HepG2 (cell line): ENCODE results near the gene PLLP. TPM values are rescaled to one million over a fixed set of nuclear protein-coding genes. Genes with fewer than 3 reads are reported as not detected.
A peak's percentile ranks its signal among the peaks of the same experiment; 100 is the strongest.

ENCODE experiments used
- AGO1 ChIP-seq: fragments of 200-400 bp; formaldehyde crosslinking; IDR thresholded peaks from 2 replicates; pipeline ENCODE4 v1.6.1; 2017; ENCODE audit warnings: mild to moderate bottlenecking, low read depth, low read length, moderate library complexity; ENCODE audit not compliant: poor library complexity, severe bottlenecking
- FOXM1 ChIP-seq: sonication (generic); formaldehyde crosslinking; IDR thresholded peaks from 2 replicates; pipeline ENCODE4 v1.5.0; 2020; ENCODE audit warnings: missing genetic modification reagents
- HDAC1 ChIP-seq: sonication (generic); formaldehyde crosslinking; IDR thresholded peaks from 2 replicates; pipeline ENCODE4 v1.5.1; 2020; ENCODE audit warnings: mild to moderate bottlenecking, missing genetic modification reagents
- ISL2 ChIP-seq: sonication (generic); formaldehyde crosslinking; IDR thresholded peaks from 2 replicates; pipeline ENCODE4 v1.5.0; 2020; ENCODE audit warnings: missing genetic modification reagents
- KLF13 ChIP-seq: sonication (generic); formaldehyde crosslinking; IDR thresholded peaks from 2 replicates; pipeline ENCODE4 v1.4.0; 2020; ENCODE audit warnings: mild to moderate bottlenecking, missing genetic modification reagents
- MEIS2 ChIP-seq: sonication (generic); formaldehyde crosslinking; IDR thresholded peaks from 2 replicates; pipeline ENCODE4 v1.9.0; 2021; ENCODE audit warnings: mild to moderate bottlenecking, missing genetic modification reagents
- NCOA1 ChIP-seq: sonication (generic); formaldehyde crosslinking; IDR thresholded peaks from 2 replicates; pipeline ENCODE4 v1.9.0; 2021; ENCODE audit warnings: missing genetic modification reagents
- NCOR1 ChIP-seq: fragments of 200-600 bp; sonication (generic); IDR thresholded peaks from 2 replicates; pipeline ENCODE4 v1.7.0; 2017; ENCODE audit warnings: antibody characterized with exemption, low read length, borderline replicate concordance
- PCBP2 ChIP-seq: fragments of 200-400 bp; formaldehyde crosslinking; optimal IDR thresholded peaks from 2 replicates; pipeline ENCODE3; 2018; ENCODE audit warnings: low read length, low read depth; ENCODE audit not compliant: poor library complexity, severe bottlenecking
- RFXAP ChIP-seq: sonication (generic); formaldehyde crosslinking; IDR thresholded peaks from 2 replicates; pipeline ENCODE4 v1.4.0; 2020; ENCODE audit warnings: missing genetic modification reagents, borderline replicate concordance
- RNF2 ChIP-seq: fragments of 450-650 bp; conservative IDR thresholded peaks from 2 replicates; pipeline ENCODE4 v1.6.1; 2016; ENCODE audit warnings: low read depth
- RORA ChIP-seq: sonication (generic); formaldehyde crosslinking; IDR thresholded peaks from 2 replicates; pipeline ENCODE4 v1.5.0; 2020; ENCODE audit warnings: mild to moderate bottlenecking, missing genetic modification reagents, moderate library complexity
- SNAI1 ChIP-seq: sonication (generic); formaldehyde crosslinking; IDR thresholded peaks from 2 replicates; pipeline ENCODE4 v1.5.0; 2020; ENCODE audit warnings: mild to moderate bottlenecking, missing genetic modification reagents, borderline replicate concordance
- ZFP82 ChIP-seq: sonication (generic); formaldehyde crosslinking; IDR thresholded peaks from 2 replicates; pipeline ENCODE4 v1.5.1; 2020; ENCODE audit warnings: mild to moderate bottlenecking, missing genetic modification reagents, borderline replicate concordance
- ZMYM3 ChIP-seq: sonication (generic); formaldehyde crosslinking; IDR thresholded peaks from 2 replicates; pipeline ENCODE4 v1.5.1; 2020; ENCODE audit warnings: mild to moderate bottlenecking, missing genetic modification reagents
- ZNF44 ChIP-seq: sonication (generic); formaldehyde crosslinking; IDR thresholded peaks from 2 replicates; pipeline ENCODE4 v1.5.1; 2020; ENCODE audit warnings: mild to moderate bottlenecking, missing genetic modification reagents
- ZNF75D ChIP-seq: sonication (generic); formaldehyde crosslinking; IDR thresholded peaks from 2 replicates; pipeline ENCODE4 v1.8.1; 2023; ENCODE audit warnings: missing genetic modification reagents, mild to moderate bottlenecking, borderline replicate concordance
- ZNF816 ChIP-seq: sonication (generic); formaldehyde crosslinking; IDR thresholded peaks from 2 replicates; pipeline ENCODE4 v1.8.0; 2022; ENCODE audit warnings: missing genetic modification reagents, mild to moderate bottlenecking, borderline replicate concordance
- polyA plus RNA-seq, 8 experiments: library from polyadenylated mRNA; depleted of rRNA in 3 of 8; stranded (reverse) in 7 of 8; unstranded in 1 of 8; fragments of >200 nt; fragmentation: Illumina TruSeq in 4 of 8; extraction: Trizol in 4 of 8; gene quantifications; 2 replicates each; pipeline versions ENCODE4 v1.2.1 to v1.2.3, GENCODE V29; 2011 to 2016; ENCODE audit warnings: low read depth in 4 of 8, missing spikeins in 1 of 8, mixed read lengths in 1 of 8; ENCODE audit not compliant: insufficient read depth in 1 of 8
- total RNA-seq, 5 experiments: library from RNA; depleted of rRNA; stranded (reverse); fragments of >200 nt; fragmentation: Illumina TruSeq; extraction: Trizol; gene quantifications; 2 replicates each; pipeline ENCODE4 v1.2.3, GENCODE V29; 2016; ENCODE audit warnings: low read depth in 1 of 5
- TF ChIP-seq, protein P1 (sequence below): sonication (generic); formaldehyde crosslinking; IDR thresholded peaks from 2 replicates; pipeline ENCODE4 v1.5.0; 2020; ENCODE audit warnings: mild to moderate bottlenecking, missing genetic modification reagents, borderline replicate concordance
- TF ChIP-seq, protein P2 (sequence below): sonication (generic); formaldehyde crosslinking; IDR thresholded peaks from 2 replicates; pipeline ENCODE4 v1.4.0; 2020; ENCODE audit warnings: missing genetic modification reagents

Gene PLLP
- total and polyA plus RNA-seq, 2 of the 13 experiments (the other 11 are each of a cell fraction or from before 2014, with no cell fraction given): 60.6 to 127 TPM

DNA sequence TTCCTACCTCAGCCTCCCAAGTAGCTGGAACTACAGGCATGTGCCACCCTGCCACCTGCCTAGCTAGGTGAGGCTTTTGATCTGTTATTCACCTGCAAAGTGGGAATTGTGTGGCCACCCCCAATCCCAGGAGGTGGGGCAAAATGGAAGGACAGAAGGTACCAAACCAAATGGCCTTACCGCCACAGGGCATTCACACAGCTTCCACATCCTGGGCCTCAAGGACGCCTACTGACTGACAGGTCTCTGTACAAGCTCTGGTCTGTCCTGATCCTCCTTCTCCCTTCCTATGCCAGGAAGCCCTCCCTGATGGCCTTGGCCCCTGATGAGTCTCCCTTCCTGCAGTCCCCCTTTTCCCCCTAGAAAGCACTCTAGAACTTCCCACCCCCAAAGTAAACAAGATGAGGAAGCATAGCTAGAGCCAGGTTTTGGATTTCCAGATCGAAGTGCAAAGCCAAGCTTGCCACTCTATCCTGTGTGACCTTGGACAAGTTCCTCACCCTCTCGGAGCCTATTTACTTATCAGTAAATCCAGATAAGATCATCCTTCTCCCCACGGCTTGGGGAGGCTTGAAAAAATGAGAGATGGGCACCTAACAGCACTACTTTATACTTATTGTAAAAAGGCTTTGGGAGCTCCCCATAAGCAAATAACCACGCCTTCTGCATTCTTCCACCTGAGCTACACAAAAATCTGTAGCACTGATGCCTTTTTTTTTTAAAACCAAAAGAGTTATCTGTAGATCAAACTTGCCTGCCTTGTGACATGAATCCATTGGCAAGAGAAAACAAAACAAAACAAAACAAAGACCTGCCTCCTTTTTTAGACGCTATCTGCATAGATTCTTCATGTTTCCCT, 4.5 kb downstream of the PLLP start (continued):
- TF ChIP-seq MEIS2 (CRISPR knock-in tag) (peak; percentile 98), PCBP2 (no peak), ZNF75D (CRISPR knock-in tag) (no peak), NCOR1 (peak; percentile 80), KLF13 (CRISPR knock-in tag) (no peak), RORA (CRISPR knock-in tag) (no peak), ZFP82 (CRISPR knock-in tag) (no peak), ZNF816 (CRISPR knock-in tag) (no peak; the same call in 1 of the 2 replicates), RNF2 (no peak), ISL2 (CRISPR knock-in tag) (peak; percentile 90), AGO1 (no peak), FOXM1 (CRISPR knock-in tag) (no peak), SNAI1 (CRISPR knock-in tag) (peak; percentile 56; the same call in 1 of the 2 replicates), ZNF44 (no peak), ZMYM3 (CRISPR knock-in tag) (peak; percentile 99), NCOA1 (CRISPR knock-in tag) (peak; percentile 91; the same call in 1 of the 2 replicates), HDAC1 (CRISPR knock-in tag) (peak; percentile 99), RFXAP (CRISPR knock-in tag) (peak; percentile 73; the same call in 1 of the 2 replicates)
- TF ChIP-seq, protein P1, sequence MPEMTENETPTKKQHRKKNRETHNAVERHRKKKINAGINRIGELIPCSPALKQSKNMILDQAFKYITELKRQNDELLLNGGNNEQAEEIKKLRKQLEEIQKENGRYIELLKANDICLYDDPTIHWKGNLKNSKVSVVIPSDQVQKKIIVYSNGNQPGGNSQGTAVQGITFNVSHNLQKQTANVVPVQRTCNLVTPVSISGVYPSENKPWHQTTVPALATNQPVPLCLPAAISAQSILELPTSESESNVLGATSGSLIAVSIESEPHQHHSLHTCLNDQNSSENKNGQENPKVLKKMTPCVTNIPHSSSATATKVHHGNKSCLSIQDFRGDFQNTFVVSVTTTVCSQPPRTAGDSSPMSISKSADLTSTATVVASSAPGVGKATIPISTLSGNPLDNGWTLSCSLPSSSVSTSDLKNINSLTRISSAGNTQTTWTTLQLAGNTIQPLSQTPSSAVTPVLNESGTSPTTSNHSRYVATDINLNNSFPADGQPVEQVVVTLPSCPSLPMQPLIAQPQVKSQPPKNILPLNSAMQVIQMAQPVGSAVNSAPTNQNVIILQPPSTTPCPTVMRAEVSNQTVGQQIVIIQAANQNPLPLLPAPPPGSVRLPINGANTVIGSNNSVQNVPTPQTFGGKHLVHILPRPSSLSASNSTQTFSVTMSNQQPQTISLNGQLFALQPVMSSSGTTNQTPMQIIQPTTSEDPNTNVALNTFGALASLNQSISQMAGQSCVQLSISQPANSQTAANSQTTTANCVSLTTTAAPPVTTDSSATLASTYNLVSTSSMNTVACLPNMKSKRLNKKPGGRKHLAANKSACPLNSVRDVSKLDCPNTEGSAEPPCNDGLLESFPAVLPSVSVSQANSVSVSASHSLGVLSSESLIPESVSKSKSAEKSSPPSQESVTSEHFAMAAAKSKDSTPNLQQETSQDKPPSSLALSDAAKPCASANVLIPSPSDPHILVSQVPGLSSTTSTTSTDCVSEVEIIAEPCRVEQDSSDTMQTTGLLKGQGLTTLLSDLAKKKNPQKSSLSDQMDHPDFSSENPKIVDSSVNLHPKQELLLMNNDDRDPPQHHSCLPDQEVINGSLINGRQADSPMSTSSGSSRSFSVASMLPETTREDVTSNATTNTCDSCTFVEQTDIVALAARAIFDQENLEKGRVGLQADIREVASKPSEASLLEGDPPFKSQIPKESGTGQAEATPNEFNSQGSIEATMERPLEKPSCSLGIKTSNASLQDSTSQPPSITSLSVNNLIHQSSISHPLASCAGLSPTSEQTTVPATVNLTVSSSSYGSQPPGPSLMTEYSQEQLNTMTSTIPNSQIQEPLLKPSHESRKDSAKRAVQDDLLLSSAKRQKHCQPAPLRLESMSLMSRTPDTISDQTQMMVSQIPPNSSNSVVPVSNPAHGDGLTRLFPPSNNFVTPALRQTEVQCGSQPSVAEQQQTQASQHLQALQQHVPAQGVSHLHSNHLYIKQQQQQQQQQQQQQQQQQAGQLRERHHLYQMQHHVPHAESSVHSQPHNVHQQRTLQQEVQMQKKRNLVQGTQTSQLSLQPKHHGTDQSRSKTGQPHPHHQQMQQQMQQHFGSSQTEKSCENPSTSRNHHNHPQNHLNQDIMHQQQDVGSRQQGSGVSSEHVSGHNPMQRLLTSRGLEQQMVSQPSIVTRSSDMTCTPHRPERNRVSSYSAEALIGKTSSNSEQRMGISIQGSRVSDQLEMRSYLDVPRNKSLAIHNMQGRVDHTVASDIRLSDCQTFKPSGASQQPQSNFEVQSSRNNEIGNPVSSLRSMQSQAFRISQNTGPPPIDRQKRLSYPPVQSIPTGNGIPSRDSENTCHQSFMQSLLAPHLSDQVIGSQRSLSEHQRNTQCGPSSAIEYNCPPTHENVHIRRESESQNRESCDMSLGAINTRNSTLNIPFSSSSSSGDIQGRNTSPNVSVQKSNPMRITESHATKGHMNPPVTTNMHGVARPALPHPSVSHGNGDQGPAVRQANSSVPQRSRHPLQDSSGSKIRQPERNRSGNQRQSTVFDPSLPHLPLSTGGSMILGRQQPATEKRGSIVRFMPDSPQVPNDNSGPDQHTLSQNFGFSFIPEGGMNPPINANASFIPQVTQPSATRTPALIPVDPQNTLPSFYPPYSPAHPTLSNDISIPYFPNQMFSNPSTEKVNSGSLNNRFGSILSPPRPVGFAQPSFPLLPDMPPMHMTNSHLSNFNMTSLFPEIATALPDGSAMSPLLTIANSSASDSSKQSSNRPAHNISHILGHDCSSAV: 0 out of 2 replicates have a peak, but pooled peaks have one; percentile 52
- TF ChIP-seq, protein P2, sequence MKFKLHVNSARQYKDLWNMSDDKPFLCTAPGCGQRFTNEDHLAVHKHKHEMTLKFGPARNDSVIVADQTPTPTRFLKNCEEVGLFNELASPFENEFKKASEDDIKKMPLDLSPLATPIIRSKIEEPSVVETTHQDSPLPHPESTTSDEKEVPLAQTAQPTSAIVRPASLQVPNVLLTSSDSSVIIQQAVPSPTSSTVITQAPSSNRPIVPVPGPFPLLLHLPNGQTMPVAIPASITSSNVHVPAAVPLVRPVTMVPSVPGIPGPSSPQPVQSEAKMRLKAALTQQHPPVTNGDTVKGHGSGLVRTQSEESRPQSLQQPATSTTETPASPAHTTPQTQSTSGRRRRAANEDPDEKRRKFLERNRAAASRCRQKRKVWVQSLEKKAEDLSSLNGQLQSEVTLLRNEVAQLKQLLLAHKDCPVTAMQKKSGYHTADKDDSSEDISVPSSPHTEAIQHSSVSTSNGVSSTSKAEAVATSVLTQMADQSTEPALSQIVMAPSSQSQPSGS (CRISPR knock-in tag): peak; percentile 92
